H7 (cell line): ENCODE data around the gene JDP2. TPM values are rescaled to one million over a fixed set of nuclear protein-coding genes. Genes with fewer than 3 reads are reported as not detected.
A peak's percentile ranks its signal among the peaks of the same experiment; 100 is the strongest.

Source experiments
- DNase-seq: peaks from one replicate; pipeline ENCODE4 v3.0.0; 2012
- H3K27me3 ChIP-seq: 2 replicates; pipeline ENCODE4 v1.6.0; 2011; ENCODE audit warnings: mild to moderate bottlenecking, low read length; ENCODE audit not compliant: control insufficient read depth, insufficient read depth
- H3K36me3 ChIP-seq: replicated peaks from 2 replicates; pipeline ENCODE4 v1.5.1; 2011; ENCODE audit warnings: low read length; ENCODE audit not compliant: control insufficient read depth, insufficient read depth
- H3K4me3 ChIP-seq: 2 replicates; pipeline ENCODE4 v1.5.1; 2011; ENCODE audit warnings: low read depth, mild to moderate bottlenecking, control low read depth, low read length, moderate library complexity; ENCODE audit not compliant: insufficient read depth
- total RNA-seq: library from RNA; depleted of rRNA; stranded (reverse); fragments of >200 nt; shearing (Covaris generic); gene quantifications from 2 replicates; pipeline ENCODE4 v1.2.3, GENCODE V29; 2014

The JDP2 gene
- total RNA-seq, 1 experiment from 2014 or later = 37.9 TPM

DNA sequence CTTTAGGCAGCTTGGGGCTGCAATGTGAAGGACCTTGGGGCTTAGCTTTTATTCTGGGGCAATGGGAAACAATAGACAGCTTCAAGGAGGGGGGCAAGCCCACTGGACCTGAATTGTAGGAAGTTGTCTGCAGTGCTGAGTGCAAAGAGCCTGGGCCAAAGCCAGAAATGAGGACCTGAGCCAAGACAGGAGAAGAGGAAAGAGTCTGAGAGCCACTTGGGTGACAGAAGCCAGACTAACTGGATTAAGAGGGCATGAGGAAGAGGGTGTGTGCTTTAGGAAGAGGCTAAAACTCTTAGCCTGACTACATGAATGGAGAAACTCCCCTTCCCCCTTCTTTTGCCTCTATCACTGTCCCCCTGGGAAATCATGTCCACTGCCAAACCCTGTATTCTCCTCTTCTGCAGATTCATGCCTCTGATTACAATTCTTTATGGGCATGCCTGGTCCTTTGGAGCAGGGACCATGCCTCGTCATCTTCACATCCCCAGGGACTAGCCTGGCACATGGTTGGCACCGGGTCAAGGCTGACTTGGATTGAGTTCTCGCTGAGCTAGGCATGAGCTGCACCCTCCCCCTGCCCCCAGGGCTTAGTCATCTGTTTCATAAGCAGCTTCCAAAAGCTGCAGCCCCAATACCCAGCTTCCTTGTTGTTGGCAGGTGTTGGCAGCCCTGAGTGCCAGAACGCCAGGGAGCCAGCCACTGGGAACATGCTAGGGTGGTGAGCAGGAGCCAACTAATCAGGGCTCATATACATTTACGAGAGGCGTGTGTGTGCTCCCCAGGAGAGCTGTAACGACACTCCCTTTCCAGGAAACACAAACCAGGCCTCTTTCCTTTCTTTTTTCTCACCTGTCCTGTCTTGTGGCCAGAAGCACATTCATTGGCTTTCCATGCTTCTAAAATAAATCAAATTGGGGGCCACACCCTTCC, 27.7 kb upstream of the JDP2 start:
- Histone ChIP-seq H3K27me3 (peaks cover 1% of the 10 kb centered on the region; the same call in 1 of the 2 replicates), H3K4me3 (no peak overlapping the region), H3K36me3 (no peaks in the 10 kb centered on the region)
- no peak for DNase-seq

DNA sequence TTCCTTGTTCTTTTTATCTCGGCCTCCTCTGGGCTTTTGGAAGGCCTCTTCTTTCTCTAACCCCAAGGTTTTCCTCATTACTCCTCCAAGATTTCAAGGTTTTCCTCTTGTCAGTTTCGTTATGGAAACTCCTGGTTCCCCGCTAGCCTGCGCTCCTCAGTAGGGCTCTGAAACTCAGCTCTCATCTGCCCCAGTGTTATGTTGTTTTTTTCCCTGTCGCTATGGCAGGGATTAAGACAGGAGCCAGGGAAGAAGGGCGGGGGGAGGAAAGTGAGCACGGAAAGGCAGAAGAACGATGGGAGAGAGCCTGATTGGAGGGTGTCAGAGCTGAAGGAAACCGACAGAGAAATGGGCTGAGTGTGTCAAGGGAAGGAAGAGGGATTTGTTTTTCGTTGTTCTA, 26.5 kb upstream of the JDP2 start:
- H3K36me3 ChIP-seq = no peaks in the 10 kb centered on the region
- peaks cover 1% of the 10 kb centered on the region; the same call in 1 of the 2 replicates for H3K27me3 ChIP-seq
- DNase-seq = peak; percentile 72
- H3K4me3 ChIP-seq = no peak overlapping the region

DNA sequence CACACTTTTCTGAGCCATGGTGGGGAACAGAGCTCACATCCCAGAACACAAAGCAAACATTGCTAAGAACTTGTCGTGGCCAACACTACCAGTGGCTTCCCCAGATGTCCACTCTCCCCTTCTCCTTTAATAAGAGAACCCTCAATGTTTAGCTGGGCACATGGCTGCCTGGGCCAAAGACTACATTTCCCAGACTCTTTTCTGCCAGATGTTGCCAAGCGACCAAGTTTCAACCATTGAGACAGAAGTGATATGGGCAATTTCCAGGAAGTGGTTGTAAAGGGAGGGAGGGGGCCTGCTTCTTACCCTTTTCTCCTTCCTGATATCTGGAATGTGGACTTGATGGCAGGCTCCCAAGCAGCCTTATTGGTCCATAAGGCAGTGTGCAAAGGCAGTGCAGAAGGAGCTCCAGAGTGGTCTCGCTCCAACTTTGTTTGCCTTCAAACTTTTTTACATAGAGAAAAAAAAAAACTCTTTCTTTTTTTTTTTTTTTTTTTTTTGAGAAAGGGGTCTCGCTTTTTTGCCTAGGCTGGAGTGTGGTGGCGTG, 24.9 kb upstream of the JDP2 start:
- DNase-seq = peak; percentile 36
- H3K27me3 ChIP-seq = peaks cover 1% of the 10 kb centered on the region; the same call in 1 of the 2 replicates
- no peak overlapping the region for H3K4me3 ChIP-seq
- no peaks in the 10 kb centered on the region for H3K36me3 ChIP-seq

DNA sequence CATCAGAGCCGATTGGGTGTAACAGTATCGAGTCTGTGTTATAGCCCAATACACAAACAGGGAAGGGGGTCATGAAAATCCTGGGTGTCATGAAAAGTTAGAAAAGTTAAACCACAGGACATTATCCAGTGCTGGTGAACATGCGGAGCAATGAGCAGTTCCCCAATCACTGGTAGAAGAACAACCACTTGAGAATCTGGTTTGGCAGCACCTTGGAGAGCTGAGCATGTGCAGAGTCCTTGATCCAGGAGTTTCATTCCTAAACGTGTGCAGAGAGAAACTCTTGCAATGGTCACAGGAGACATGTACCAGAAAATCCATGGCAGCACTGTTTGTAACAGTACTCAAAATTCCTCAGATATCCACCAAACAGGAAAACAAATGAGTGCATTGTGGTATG, 23.0 kb upstream of the JDP2 start:
- Histone ChIP-seq H3K27me3 (peaks cover 1% of the 10 kb centered on the region; the same call in 1 of the 2 replicates), H3K4me3 (no peak overlapping the region), H3K36me3 (no peaks in the 10 kb centered on the region)
- no peak for DNase-seq

DNA sequence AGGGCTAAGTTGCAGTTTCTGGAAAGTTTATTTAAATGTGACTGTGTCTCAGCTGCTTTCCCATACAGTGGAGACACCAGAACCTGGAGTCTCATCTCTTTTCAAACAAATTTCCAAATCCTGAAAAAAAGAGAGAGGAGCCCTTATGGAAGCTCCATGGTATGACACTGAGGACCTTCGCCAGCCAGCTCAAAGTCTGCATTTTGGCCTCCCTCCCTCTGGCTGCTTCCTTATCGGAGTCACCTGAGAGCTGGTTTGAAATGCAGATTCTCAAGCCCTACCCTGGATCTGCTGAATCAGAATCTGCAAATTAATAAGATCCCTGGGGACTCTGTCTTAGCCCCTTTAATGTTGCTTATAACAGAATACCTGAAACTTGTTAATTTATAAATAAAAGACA, 21.7 kb upstream of the JDP2 start:
- H3K27me3 ChIP-seq = no peaks in the 10 kb centered on the region
- peak; percentile 35 for DNase-seq
- no peak overlapping the region for H3K4me3 ChIP-seq
- no peaks in the 10 kb centered on the region for H3K36me3 ChIP-seq

DNA sequence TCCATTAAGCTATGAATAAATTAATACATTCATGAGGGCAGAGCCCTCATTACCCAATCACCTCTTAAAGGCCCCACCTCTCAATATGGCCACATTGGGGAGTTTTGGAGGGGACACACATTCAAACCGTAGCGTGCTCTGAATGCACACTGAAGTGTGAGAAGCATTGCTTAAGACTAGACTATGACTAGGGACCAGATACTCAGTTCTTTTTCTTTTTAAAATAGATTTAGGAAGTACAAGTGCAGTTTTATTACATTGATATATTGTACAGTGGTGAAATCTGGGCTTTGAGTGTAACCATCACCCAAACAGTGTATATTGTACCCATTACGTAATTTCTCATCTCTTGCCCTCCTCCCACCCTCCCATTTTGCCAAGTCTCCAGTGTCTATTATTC, 21.0 kb upstream of the JDP2 start:
- Histone ChIP-seq H3K36me3 (no peaks in the 10 kb centered on the region), H3K27me3 (no peaks in the 10 kb centered on the region), H3K4me3 (no peak overlapping the region)
- DNase-seq = no peak

DNA sequence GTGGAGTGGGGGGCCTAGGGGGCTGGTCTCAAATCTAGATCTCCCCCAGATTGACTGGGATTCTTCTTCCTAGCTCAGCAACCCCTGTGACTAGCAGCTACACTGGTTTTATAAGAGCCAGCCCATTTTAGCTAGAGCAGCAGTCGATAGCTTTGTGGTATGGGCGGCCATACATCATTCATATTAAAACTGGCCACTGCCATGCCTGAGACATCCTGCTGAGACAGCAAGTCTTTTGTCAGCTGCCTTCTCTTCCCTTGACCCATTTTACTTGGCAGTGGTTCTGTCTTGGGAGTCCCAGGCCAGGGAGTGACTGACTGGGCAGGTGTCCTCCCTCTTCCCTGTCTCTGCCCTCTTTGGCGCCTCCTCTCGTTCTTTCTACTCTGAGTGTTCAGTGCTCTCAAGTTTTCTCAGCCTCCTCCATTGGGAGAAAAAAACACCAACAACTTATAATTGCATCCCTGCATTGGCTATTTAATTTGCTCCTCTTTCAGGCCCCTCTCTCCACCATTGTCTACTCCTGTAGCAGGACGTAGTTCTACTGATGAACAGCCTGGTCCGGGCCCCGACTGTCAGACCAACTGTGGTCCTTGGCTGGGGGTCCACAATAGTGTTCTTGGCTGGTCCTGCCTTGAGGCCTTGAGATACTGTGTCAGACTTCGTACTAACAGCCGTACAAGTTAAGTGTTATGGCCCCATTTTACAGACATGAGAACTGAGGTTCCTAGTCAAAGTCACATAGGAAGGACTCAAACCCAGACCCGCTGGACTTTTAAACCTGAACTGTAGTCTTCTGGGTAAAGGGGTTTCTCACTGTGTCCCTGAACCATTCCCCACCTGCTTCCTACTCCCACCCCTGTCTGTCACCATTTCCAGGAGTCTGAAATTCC, 18.3 kb upstream of the JDP2 start:
- Histone ChIP-seq H3K36me3 (no peaks in the 10 kb centered on the region), H3K27me3 (no peaks in the 10 kb centered on the region)

DNA sequence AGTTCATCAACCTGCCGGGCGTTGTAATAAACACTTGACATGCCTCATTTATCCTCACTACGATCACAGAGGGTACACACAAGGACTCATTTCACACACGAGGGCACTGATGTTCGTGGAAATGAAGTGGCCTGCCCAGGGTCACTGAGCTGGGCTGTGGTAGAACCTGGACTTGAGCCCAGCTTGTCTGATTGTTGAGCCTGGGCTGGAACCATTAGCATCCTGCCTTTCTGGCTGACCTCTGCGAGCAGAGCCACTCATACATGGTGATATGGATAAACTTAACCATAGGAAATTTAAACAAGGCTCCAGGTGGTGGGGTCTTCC, 16.6 kb upstream of the JDP2 start:
- Histone ChIP-seq H3K36me3 (no peaks in the 10 kb centered on the region), H3K4me3 (no peak overlapping the region), H3K27me3 (no peaks in the 10 kb centered on the region)
- DNase-seq = no peak

More for the DNA sequence above, 18.3 kb upstream of the JDP2 start:
- H3K4me3 ChIP-seq = no peak overlapping the region
- peak; percentile 38 for DNase-seq

DNA sequence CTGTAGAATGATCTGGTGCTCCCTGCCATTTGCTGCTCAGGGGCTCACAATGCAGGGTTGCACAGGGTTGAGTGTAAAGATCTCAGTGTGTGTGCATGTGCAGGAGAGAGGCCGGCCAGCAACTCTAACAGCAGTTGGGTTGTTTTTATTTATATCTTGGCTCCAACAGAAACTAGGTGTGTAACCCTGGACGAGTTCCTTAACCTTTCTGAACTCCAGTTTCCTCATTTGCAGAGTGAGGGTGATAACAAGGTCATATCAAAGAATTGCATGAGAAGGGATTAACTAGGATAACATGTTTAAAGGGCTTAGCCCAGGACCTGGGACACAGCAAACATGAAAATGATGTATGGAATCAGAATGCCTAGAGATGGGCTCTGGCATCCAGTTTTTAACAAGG, 14.8 kb upstream of the JDP2 start:
- Histone ChIP-seq H3K36me3 (no peaks in the 10 kb centered on the region), H3K27me3 (no peaks in the 10 kb centered on the region), H3K4me3 (no peak overlapping the region)
- no peak for DNase-seq

DNA sequence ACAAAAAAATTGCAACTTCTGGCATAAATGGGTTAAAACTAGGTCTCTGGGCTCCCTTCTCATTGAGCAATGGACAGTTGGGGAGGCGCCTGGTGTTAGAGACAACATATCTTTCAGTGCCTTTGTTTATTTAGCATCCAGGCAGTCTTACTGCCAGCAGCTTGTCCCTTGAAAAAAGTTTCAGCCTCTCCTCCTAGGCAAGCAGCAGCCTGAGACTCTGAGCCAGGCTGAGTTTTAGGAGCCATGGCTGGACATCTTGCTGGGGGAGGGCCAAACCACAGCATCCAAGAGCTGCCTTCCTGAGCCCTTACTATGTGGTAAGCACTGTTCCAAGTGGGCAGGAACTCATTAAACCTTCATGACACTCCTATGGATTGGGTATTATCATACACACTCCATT, 10.1 kb upstream of the JDP2 start:
- no peak for DNase-seq

DNA sequence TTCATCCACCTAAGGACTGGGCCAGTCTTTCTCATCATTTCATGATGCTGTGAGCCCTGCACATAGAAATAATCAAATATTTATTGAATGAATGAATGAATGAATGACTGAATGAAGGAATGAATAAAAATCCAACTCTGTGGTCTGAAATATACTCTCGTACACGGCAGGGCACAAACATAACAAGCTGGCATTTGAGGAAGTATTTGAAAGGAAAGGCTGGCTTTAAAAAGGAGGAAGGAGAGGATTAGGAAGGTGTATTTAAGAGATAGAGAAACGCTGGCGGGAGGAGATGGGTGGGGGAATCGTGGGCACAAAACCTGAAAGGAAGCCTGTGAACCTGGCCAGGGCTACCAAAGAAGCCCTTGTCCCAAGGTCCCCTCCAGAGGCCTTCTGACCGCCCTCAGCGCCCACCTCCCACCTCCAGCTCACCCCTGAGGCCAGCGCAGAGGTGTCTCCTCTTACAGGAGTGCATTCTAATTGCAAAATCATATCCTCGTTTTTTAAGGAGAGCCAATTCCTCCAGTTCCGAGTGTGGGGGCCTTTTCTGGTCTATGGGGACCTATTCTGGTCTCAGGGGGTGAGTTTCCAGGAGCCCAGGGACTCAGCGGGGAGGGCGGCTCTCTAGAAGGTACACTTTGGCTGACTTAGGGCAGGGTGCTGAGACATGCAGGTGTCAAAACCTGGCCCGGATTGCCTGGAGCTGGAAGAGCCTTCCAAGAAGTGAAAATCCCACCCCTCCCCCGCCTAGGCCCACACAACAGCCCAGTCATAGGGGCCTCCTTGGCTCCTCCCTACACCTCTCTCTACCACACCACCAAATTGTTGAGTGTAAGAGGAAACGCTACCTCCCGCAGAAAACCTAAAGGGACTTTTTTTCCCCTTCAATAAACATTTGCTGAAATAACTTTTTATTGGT, 8.7 kb upstream of the JDP2 start:
- peak; percentile 86 for DNase-seq
- Histone ChIP-seq H3K4me3 (peak overlapping the region; percentile 31), H3K27me3 (no peaks in the 10 kb centered on the region)

More for the DNA sequence above, 10.1 kb upstream of the JDP2 start:
- Histone ChIP-seq H3K4me3 (no peak overlapping the region), H3K27me3 (no peaks in the 10 kb centered on the region), H3K36me3 (no peaks in the 10 kb centered on the region)

DNA sequence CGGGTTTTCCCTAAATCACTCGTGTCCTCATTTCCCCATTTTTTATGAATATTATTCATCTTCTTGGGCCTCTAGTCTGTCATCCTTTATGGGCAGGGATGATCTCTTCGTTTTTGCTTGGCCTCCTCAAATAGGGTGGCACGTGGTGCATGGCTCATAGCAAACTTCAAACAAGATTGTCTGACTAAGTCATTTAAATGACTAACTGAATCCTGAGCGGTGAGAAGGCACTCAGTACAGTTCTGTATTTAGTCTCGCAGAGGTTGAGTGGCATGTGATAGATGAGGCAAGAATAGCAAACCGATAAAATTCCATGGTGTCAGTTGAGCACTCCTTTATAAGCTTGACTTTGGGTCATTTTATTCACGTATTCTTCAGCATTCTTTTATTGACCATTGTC, 5.7 kb upstream of the JDP2 start:
- DNase-seq = no peak
- peaks cover 10% of the 10 kb centered on the region for H3K27me3 ChIP-seq
- no peaks in the 10 kb centered on the region for H3K36me3 ChIP-seq
- H3K4me3 ChIP-seq = no peak overlapping the region

More for the DNA sequence above, 8.7 kb upstream of the JDP2 start:
- H3K36me3 ChIP-seq = no peaks in the 10 kb centered on the region

DNA sequence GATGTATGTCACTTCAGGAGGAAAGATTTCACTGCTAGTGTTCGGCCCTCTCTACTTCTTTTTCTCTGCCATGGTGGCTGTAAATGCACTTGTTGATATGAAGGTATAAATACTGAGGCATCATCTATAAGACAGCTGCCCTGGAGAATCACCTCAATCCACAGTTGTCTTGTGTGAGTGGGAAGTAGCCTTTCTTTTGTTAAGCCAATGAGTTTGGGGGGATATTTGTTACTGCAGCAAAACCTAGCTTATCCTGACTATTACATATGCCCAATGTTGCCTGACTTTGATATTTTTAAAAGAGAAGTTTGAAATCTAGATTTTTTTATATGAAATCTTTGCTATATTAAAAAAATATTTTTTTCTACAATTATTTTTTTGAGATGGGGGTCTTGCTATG, 3.3 kb upstream of the JDP2 start:
- peaks cover 17% of the 10 kb centered on the region for H3K27me3 ChIP-seq
- DNase-seq = no peak
- H3K4me3 ChIP-seq = no peak overlapping the region
- no peaks in the 10 kb centered on the region for H3K36me3 ChIP-seq

DNA sequence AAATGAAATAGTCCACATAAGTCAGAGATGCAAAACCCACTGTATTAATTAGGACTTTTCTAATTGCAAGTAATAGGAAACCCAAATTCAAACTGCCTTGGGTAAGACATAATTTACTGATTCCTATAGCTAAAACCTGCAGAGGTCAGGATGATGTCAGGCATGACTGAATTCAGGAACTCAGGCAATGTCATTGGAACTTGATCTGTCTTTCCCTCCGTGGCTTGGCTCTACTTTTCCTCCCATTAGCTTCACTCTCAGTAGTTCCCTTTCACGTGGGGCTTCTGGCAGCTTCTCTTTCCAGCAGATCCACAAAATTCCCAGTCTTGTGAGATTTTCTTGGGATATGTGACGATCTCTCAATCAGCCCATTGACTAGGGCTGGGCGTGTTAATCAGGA, 2.4 kb upstream of the JDP2 start:
- Histone ChIP-seq H3K36me3 (no peaks in the 10 kb centered on the region), H3K4me3 (no peak overlapping the region), H3K27me3 (peaks cover 17% of the 10 kb centered on the region)
- no peak for DNase-seq
